Central memory CD4-positive, alpha-beta T cell (primary cell): ENCODE measurements around the gene SERTM2.
"Not testable (repeated sequence)": the region's sequence is repeated elsewhere in the genome, so short reads cannot be mapped to it uniquely, and the experiment has no call there.

Experiments used
- DNase-seq: peaks from one replicate; pipeline ENCODE4 v3.0.0; 2022
- total RNA-seq, 3 experiments: gene quantifications; one replicate each; lab custom pipeline; 2026; lab: John Stamatoyannopoulos, UW

SERTM2 gene
- total RNA-seq, result 0 reads per million in 3 experiments

DNA sequence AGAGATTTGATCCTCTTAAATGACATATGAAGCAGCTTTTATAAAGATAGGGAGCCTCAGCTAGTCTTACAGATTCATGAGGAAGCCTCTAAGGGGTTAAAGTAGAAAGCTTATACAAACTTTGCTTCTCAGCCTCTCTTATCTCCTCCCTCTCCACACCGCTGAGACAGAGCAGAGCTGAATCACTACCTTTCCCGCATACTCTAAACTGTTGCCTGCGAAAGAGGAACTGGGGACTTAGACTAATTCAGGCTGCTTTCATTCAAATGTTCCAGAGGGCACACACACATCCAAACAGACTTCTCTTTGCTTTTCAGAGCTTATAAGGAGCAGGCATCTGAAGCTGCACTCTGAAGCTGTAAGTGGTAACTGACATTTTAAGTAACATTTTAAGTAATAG, at the start of gene SERTM2:
TSS of gene SERTM2 (plus strand) at position 169 of the 400 bp plus-strand sequence. CDS start 7,213 bp downstream, outside the sequence.
- no peak for DNase-seq

DNA sequence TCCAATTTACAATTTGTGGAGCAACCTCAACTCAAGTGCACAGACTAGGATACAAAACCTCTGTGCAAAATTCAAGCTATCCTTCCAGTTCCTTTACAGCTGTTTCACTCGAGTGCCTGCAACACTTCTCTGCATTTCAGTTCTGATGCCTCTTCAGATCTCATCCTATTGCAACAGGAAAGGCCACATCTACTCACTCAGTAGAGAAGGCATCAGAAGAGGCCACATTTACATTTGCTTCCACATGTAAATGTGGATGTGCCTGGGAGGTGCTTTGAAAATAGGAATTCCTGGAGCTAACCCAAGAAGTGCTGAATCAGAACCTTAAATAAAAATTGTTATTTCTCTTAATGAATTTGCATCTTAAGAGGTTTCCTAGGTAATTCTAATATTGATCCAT, 45.8 kb upstream of the SERTM2 start:
- DNase-seq, result no peak

- DNase-seq, result no peak
Measured at GRCh38 chrX:111467896-111468295, 43.5 kb upstream of the SERTM2 start.

DNA sequence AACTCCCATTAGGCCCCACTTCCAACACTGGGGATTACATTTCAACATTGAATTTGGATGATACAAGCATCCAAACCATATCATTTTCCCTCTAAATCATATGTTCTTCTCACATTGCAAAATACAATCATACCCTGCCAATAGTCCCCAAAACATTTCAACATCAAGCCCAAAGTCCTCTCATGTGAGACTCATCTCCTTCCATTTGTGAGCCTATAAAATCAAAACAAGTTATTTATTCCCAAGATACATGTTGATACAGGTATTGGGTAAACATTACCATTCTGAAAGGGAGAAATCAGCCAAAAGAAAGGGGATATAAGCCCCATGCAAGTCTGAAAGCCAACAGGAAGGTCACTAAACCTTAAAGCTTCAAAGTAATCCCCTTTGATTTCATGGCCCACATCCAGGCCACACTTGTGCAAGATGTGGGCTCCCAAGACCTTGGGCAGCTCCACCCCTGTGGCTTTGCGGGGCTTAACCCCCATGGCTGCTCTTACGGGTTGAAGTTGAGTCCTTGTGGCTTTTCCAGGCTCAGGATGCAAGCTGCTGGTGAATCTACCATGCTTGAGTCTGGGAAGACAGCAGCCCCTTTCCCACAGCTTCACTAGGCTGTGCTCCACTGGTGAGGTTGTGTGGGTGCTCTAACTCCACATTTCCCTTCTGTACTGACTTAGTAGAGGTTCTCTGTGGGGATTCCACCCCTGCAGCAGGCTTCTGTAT, 40.6 kb upstream of the SERTM2 start:
- no peak for DNase-seq

GRCh38 chrX:111481896-111482295, 29.5 kb upstream of the SERTM2 start:
- DNase-seq, result no peak

- DNase-seq, result no peak
Measured at GRCh38 chrX:111483135-111483534, 28.3 kb upstream of the SERTM2 start.

GRCh38 chrX:111483881-111484280, 27.6 kb upstream of the SERTM2 start:
- DNase-seq, result no peak

DNA sequence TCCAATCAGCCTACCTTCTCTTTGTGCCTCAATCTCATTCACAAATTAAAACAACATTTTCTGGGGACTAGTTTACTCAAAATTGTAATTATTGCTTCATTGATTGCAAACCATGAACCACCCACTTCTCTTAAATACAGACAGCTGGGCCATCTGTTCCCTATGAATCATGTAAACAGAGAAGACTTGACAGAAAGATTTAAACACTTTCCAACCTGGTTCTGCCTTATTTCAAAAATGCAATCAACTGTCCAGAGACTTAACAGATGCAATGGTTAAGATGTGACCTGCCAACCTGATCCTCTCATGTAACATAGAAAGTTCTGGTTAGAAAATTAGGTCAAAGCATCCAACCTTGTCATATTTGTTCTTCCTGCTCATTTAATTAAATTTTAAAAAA, 20.8 kb upstream of the SERTM2 start:
- no peak for DNase-seq

GRCh38 chrX:111492085-111492484, 19.4 kb upstream of the SERTM2 start:
- DNase-seq, result no peak

- no peak for DNase-seq
Measured at GRCh38 chrX:111498538-111499103, 12.8 kb upstream of the SERTM2 start.

DNA sequence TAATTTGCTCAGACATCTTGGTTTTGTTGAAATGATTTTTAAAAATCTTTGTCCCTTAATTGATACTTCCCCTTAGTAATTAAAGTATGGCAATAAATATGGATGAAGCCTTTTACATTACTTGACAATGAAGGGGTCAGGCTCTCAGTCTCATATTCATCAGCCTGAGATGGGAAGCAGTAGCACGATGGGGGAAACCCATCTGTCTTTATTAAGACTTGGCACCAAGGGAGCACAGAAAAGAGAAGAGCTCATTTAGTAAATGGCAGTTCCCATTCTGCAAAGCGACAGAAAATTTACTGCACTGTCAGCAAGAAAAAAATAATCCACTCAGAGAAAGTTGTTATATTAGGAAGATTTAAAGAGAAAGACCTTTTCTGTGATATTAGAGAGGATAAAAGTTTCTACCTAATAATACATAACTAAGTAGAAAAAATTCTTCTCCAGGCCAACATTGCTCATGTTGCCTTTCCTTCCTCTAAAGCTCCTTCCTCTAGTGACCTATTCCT, 7.9 kb upstream of the SERTM2 start:
- DNase-seq, result no peak

GRCh38 chrX:111504941-111505340, 6.5 kb upstream of the SERTM2 start:
- no peak for DNase-seq

DNA sequence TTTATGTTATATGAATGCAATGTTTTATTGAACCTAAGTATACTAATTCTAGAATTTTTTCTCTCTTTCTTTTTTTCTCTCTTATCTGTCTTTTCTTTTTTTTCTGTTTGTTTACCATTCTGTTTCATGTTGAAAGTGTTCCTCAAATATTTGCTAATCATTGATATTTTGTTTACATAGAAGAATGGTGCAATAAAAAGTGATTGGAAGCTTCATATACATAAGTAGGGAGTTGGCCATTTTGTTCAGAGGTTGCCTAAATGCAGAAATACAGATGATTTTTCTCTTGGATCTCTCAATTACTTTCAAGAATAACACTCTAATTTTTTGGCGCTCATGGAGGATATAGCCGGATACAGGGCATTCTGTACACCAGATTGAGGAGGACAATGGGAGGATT, 5.7 kb upstream of the SERTM2 start:
- no peak for DNase-seq

DNA sequence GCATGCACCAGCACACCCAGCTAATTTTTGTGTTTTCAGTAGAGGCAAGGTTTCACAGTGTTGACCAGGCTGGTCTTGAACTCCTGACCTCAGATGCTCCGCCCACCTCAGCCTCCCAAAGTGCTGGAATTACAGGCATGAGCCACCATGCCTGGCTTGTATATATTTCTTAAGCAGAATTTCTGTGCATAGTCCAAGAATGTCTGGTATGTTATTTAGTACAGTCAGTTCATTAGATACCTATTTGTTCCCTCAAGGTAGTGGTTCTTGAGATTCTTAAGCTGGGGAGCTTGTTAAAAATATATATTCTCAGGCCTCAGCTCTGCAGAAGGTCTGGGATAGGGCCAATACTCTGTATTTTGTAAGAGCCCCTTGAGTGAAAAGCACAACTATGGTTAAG, 4.6 kb upstream of the SERTM2 start:
- DNase-seq, result no peak

GRCh38 chrX:111507933-111508332, 3.5 kb upstream of the SERTM2 start:
- no peak for DNase-seq

DNA sequence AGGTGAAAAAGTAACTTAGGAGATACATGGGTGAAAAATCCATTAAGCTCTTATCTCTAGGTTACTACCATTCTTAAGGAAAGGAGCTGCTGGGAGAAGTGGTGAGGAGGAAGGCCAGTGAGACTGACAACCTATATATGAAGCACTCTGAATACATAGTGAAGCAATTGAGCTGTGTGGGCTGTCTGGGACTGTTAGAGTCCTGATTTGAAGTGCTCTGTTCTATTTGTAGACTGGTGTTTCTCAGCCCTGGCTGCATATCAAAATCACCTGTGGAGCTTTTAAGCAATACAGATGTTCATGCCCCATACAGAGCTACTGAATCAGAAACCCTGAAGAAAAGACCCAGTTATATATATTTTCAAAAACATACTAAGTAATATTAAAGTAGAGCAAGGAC, 3.9 kb downstream of the SERTM2 start:
- DNase-seq, result no peak

DNA sequence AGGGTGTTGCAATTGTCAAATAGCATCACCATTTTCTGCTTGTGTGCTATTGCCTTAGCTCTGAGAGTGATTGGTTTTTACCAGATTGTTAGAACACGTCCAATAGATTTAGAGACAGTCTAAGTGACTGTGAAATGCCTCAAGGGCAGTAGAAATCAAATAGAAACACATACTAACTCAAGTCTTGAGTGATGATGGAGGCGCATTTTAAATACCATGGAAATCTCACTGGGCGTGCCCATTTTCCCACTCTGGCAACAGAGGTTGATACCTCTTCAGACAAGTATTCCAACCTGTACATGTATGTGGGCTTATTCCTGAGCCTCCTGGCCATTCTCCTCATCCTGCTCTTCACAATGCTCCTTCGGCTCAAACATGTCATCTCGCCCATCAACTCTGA, 7.2 kb downstream of the SERTM2 start:
- DNase-seq, result no peak

DNA sequence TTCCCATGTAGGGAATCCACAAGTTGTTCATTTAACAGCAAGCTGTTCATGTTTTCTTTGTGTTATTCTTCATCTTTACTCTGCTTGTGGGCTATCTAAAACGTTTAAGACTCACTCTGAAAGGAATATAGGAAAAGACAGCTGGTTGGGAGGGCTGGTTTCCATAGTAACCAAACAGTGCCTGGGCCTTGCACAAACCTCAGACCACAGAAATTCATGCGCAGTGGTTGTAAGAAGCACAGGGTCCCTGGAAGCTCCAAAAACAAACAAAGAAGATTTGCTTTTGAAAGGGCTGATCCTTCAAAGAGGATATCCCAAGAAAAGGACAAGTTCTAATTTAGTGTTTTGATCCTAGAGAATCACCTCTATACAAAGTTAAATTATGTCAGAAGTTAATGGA, 7.8 kb downstream of the SERTM2 start:
- DNase-seq, result no peak

DNA sequence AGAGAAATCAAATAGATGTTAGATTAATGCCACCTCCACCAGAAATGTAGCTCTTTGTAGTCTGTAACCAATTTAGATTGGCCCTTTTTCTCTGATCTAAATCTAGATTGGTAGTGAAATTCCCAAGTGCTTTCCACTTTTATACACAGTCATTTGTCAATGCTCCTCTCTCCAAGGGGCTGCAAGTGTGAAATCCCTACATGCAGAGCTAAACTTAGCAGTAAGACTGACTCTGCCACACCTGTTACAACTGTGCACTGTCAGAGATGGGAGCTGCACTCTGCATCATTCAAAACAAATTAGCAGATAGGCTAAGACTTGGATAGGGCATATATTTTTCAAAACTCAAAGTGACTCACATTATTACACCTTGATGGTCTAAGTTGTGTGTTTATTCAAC, 9.1 kb downstream of the SERTM2 start:
- no peak for DNase-seq

DNA sequence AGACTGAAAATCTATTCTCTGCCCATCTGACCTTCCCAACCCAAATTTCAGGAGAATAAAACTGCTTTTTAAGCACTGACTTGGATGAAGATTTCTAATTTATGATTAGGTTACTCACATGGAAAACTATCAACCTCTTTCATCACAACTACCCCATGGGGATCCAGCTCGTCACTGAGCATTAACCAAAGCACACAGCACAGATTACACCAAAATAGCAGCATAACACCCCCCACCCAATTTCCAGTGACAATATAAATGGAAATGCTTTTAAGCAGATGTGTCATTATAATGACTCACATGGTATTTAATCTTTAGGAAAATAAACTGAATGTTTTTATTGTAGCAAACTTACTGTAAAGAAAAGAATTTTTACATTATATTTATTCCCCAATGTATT, 9.7 kb downstream of the SERTM2 start:
- no peak for DNase-seq

DNA sequence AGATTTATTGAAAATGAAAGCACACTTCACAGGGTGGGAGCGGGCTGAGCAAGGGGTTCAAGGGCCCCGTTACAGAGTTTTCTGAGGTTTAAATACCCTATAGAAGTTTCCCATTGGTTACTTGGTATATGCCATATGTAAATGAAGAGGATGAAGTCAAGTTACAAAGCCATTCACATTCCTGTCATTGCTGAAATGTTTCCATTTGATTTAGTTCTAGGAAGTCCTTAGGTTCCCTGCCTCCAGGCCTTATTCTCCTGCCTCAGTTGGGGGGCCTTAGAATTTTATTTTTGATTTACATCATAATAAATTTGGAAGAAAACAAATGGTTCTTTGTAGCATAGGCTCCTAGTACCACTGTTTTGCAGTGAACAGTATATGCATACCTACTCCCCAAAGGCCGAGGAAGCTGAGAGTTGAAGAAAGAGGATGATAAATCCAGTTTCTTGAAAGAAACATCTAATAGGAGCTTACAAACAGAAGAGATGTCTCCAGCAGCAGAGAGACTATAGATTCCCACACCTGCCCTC, 31.8 kb downstream of the SERTM2 start:
- no peak for DNase-seq

DNA sequence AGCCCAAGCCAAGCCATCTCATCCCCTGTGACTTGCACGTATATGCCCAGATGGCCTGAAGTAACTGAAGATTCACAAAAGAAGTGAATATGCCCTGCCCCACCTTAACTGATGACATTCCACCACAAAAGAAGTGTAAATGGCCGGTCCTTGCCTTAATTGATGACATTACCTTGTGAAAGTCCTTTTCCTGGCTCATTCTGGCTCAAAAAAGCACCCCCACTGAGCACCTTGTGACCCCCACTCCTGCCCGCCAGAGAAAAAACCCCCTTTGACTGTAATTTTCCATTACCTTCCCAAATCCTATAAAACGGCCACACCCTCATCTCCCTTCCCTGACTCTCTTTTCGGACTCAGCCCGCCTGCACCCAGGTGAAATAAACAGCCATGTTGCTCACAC, 37.8 kb downstream of the SERTM2 start:
- not testable (repeated sequence) for DNase-seq

GRCh38 chrX:111555406-111555958, 44.0 kb downstream of the SERTM2 start:
- no peak for DNase-seq

DNA sequence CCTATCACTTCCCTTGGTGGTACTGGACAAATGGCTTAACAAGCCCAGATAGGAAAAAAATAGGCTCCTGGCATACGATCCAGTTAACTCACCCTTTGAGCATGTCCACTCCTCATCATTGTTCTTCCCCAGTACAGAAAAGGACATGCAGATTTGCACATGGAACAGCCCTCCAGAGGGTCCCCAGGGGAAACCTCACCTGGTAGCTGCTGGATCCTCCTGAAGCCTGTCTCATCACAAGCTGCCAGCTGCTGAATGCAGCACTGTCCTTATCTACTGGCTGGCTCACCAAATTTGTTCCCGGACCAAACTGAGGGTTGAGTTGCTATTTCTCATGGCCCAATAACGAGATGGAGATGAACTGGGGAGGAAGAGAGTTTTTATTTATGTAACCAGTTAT, 49.4 kb downstream of the SERTM2 start:
- no peak for DNase-seq
